Neural cell (in vitro differentiated cells): Measurements from ENCODE around the gene BATF3. TPM values are rescaled to one million over a fixed set of nuclear protein-coding genes. Genes with fewer than 3 reads are reported as not detected.

Experiments used
- H2AFZ ChIP-seq: fragments of 200-600, 300-800 bp; sonication (generic), shearing (Covaris generic); 2 replicates; pipeline ENCODE4 v1.6.0; 2014; ENCODE audit warnings: low read depth, mild to moderate bottlenecking, antibody characterized with exemption, low read length, moderate library complexity
- H3F3A ChIP-seq: fragments of 200-600 bp; shearing (Covaris generic); 2 replicates; pipeline ENCODE4 v1.6.1; 2016; ENCODE audit warnings: mild to moderate bottlenecking, moderate library complexity, mixed read lengths, antibody characterized with exemption, low read length; ENCODE audit not compliant: insufficient read depth, poor library complexity, severe bottlenecking
- H3K27ac ChIP-seq: fragments of 200-600, 300-800 bp; sonication (generic), shearing (Covaris generic); 2 replicates; pipeline ENCODE4 v1.5.1; 2014; ENCODE audit warnings: mild to moderate bottlenecking, low read length, moderate library complexity
- H3K27me3 ChIP-seq: fragments of 300-800, 200-600 bp; sonication (generic), shearing (Covaris generic); 2 replicates; pipeline ENCODE4 v1.6.0; 2014; ENCODE audit warnings: mild to moderate bottlenecking, low read depth, low read length, moderate library complexity; ENCODE audit not compliant: insufficient read depth
- H3K36me3 ChIP-seq: fragments of 300-800, 200-600 bp; sonication (generic), shearing (Covaris generic); 2 replicates; pipeline ENCODE4 v1.5.1; 2014; ENCODE audit warnings: mild to moderate bottlenecking, antibody characterized with exemption, low read length, moderate library complexity; ENCODE audit not compliant: insufficient read depth
- H3K4me2 ChIP-seq: fragments of 300-800, 200-600 bp; sonication (generic), shearing (Covaris generic); 2 replicates; pipeline ENCODE4 v1.6.0; 2014; ENCODE audit warnings: mild to moderate bottlenecking, low read length
- H3K4me3 ChIP-seq: fragments of 300-800, 200-600 bp; sonication (generic), shearing (Covaris generic); 2 replicates; pipeline ENCODE4 v1.5.1; 2014; ENCODE audit warnings: mild to moderate bottlenecking, low read length, moderate library complexity
- H3K79me2 ChIP-seq: fragments of 200-600 bp; shearing (Covaris generic); replicated peaks from 2 replicates; pipeline ENCODE4 v1.6.0; 2014; ENCODE audit warnings: mild to moderate bottlenecking, low read length, moderate library complexity; ENCODE audit not compliant: insufficient read depth
- H3K9ac ChIP-seq: fragments of 300-800, 200-600 bp; sonication (generic), shearing (Covaris generic); 2 replicates; pipeline ENCODE4 v1.6.1; 2016; ENCODE audit warnings: mild to moderate bottlenecking, low read length, mixed read lengths
- H3K9me2 ChIP-seq: fragments of 200-600 bp; shearing (Covaris generic); 2 replicates; pipeline ENCODE4 v1.6.1; 2016; ENCODE audit warnings: mild to moderate bottlenecking, low read length, mixed read lengths; ENCODE audit not compliant: insufficient read depth
- H3K9me3 ChIP-seq: fragments of 200-600, 300-800 bp; sonication (generic), shearing (Covaris generic); 2 replicates; pipeline ENCODE4 v1.6.1; 2016; ENCODE audit warnings: mild to moderate bottlenecking, mixed run types, low read length, moderate library complexity, mixed read lengths
- H4K20me1 ChIP-seq: fragments of 200-600 bp; shearing (Covaris generic); 2 replicates; pipeline ENCODE4 v1.6.1; 2016; ENCODE audit warnings: mild to moderate bottlenecking, mixed run types; ENCODE audit not compliant: insufficient read depth
- CTCF ChIP-seq: fragments of 450-650 bp; IDR thresholded peaks from 2 replicates; pipeline ENCODE4 v1.5.1; 2014; ENCODE audit warnings: antibody characterized with exemption, mild to moderate bottlenecking, moderate library complexity; ENCODE audit not compliant: poor library complexity, severe bottlenecking
- EP300 ChIP-seq: fragments of 450-650 bp; conservative IDR thresholded peaks from 2 replicates; pipeline ENCODE4 v1.6.1; 2014; ENCODE audit warnings: antibody characterized with exemption, mild to moderate bottlenecking, moderate library complexity; ENCODE audit not compliant: poor library complexity, severe bottlenecking
- EZH2 ChIP-seq: fragments of 200-600, 300-800 bp; shearing (Covaris generic), sonication (generic); IDR thresholded peaks from 2 replicates; pipeline ENCODE4 v1.6.1; 2014; ENCODE audit warnings: antibody characterized with exemption, low read length, borderline replicate concordance, mild to moderate bottlenecking; ENCODE audit not compliant: insufficient read depth, poor library complexity, severe bottlenecking
- MXI1 ChIP-seq: fragments of 450-650 bp; conservative IDR thresholded peaks from 2 replicates; pipeline ENCODE4 v1.6.1; 2014; ENCODE audit warnings: antibody characterized with exemption, mild to moderate bottlenecking; ENCODE audit not compliant: poor library complexity, severe bottlenecking
- POLR2AphosphoS5 ChIP-seq: IDR thresholded peaks from 2 replicates; pipeline ENCODE4 v1.6.1; 2012
- RAD21 ChIP-seq: fragments of 450-650 bp; conservative IDR thresholded peaks from 2 replicates; pipeline ENCODE4 v1.6.1; 2014; ENCODE audit warnings: antibody characterized with exemption, mild to moderate bottlenecking, moderate library complexity
- REST ChIP-seq: IDR thresholded peaks from 2 replicates; pipeline ENCODE4 v1.6.1; 2012; ENCODE audit warnings: borderline replicate concordance
- SMC3 ChIP-seq: fragments of 450-650 bp; conservative IDR thresholded peaks from 2 replicates; pipeline ENCODE4 v1.6.1; 2014; ENCODE audit warnings: antibody characterized with exemption, mild to moderate bottlenecking, moderate library complexity; ENCODE audit not compliant: poor library complexity
- TAF1 ChIP-seq: IDR thresholded peaks from 2 replicates; pipeline ENCODE4 v1.6.1; 2012; ENCODE audit warnings: low read depth
- polyA plus RNA-seq: library from polyadenylated mRNA; depleted of rRNA; stranded (reverse); fragments of >200 nt; gene quantifications from 2 replicates; pipeline ENCODE4 v1.2.3, GENCODE V29; 2014

BATF3 gene
- polyA plus RNA-seq, 1 donor from 2014 or later: 0.82 TPM

- Histone ChIP-seq H3K27ac (no peak overlapping the region), H3K9ac (no peak overlapping the region), H3K27me3 (no peaks in the 10 kb centered on the region), H4K20me1 (no peaks in the 10 kb centered on the region), H3K4me2 (no peak overlapping the region), H3K4me3 (no peak overlapping the region), H3K9me2 (no peaks in the 10 kb centered on the region), H2AFZ (no peak overlapping the region), H3K9me3 (no peaks in the 10 kb centered on the region), H3F3A (no peaks in the 10 kb centered on the region), H3K36me3 (no peaks in the 10 kb centered on the region), H3K79me2 (no peaks in the 10 kb centered on the region)
- TF ChIP-seq REST: no peak
- no peak for TF ChIP-seq EZH2
- TF ChIP-seq POLR2AphosphoS5: no peak
- TF ChIP-seq TAF1: no peak
- TF ChIP-seq MXI1: no peak
- TF ChIP-seq EP300: no peak
- TF ChIP-seq RAD21: no peak
- no peak for TF ChIP-seq CTCF
- no peak for TF ChIP-seq SMC3
Measured at GRCh38 chr1:212731630-212732029, 32.0 kb upstream of the BATF3 start.

- Histone ChIP-seq H3K27ac (no peak overlapping the region), H3F3A (no peaks in the 10 kb centered on the region), H3K9me3 (no peaks in the 10 kb centered on the region), H3K9ac (no peak overlapping the region), H3K27me3 (no peaks in the 10 kb centered on the region), H3K4me3 (no peak overlapping the region), H4K20me1 (no peaks in the 10 kb centered on the region), H3K9me2 (no peaks in the 10 kb centered on the region), H3K36me3 (no peaks in the 10 kb centered on the region), H3K4me2 (no peak overlapping the region), H3K79me2 (no peaks in the 10 kb centered on the region), H2AFZ (no peak overlapping the region)
- TF ChIP-seq CTCF (no peak), MXI1 (no peak), EP300 (no peak), RAD21 (no peak)
Measured at GRCh38 chr1:212728606-212729005, 29.0 kb upstream of the BATF3 start.
